ENCODE results near the gene PLOD3. TPM values are rescaled to one million over a fixed set of nuclear protein-coding genes. Genes with fewer than 3 reads are reported as not detected.
"Not testable (repeated sequence)": the region's sequence is repeated elsewhere in the genome, so short reads cannot be mapped to it uniquely, and the experiment has no call there.

The PLOD3 gene
- total and polyA plus RNA-seq, 5 donors from 2014 or later: 13.8 to 35.4 (median 15.0) TPM

- peaks cover 4% of the 10 kb centered on the region for H3K4me1 ChIP-seq (ENCODE audit: control insufficient read depth, insufficient read depth, low read length, poor library complexity, severe bottlenecking)
- no peaks in the 10 kb centered on the region for H3K36me3 ChIP-seq (ENCODE audit: control insufficient read depth, insufficient read depth, low read length)
- H3K27ac ChIP-seq (ENCODE audit: insufficient read depth, low read length, poor library complexity, severe bottlenecking): no peak overlapping the region
- no peak overlapping the region for H3K4me3 Mint-ChIP-seq
- no peak for DNase-seq
- no peak overlapping the region for H3K27ac Mint-ChIP-seq
- H3K4me3 ChIP-seq (ENCODE audit: low read depth, low read length): no peak overlapping the region
- no peaks in the 10 kb centered on the region for H3K9me3 ChIP-seq (ENCODE audit: control insufficient read depth in 2 of 2, low read length in 2 of 2)
- H3K27me3 Mint-ChIP-seq: peaks cover 46% of the 10 kb centered on the region
- peaks cover 0 to 8% (median 3%) of the 10 kb centered on the region in 4 donors for H3K4me1 Mint-ChIP-seq
- no peak for ATAC-seq (ENCODE audit: low read depth in 2 of 2)
- no peaks in the 10 kb centered on the region for H3K36me3 Mint-ChIP-seq
- peaks cover 0 to 2% (median 0%) of the 10 kb centered on the region in 7 donors for H3K9me3 Mint-ChIP-seq
- H3K27me3 ChIP-seq (ENCODE audit: control insufficient read depth, insufficient read depth, low read length): no peaks in the 10 kb centered on the region
These were observed 16.9 kb downstream of the PLOD3 start for GRCh38 chr7:101200504-101200861.

- H3K27ac ChIP-seq (ENCODE audit: insufficient read depth, low read length, poor library complexity, severe bottlenecking); H3K4me3 Mint-ChIP-seq; H3K4me1 ChIP-seq (ENCODE audit: control insufficient read depth, insufficient read depth, low read length, poor library complexity, severe bottlenecking): not testable (repeated sequence)
These were observed 17.9 kb downstream of the PLOD3 start for GRCh38 chr7:101199522-101199921.

GRCh38 chr7:101198476-101198875 lies 18.9 kb downstream of the PLOD3 start:
- Mint-ChIP-seq H3K4me3 (no peak overlapping the region), H3K27ac (no peak overlapping the region), H3K27me3 (peaks cover 47% of the 10 kb centered on the region), H3K36me3 (no peaks in the 10 kb centered on the region), H3K9me3 (no peaks in the 10 kb centered on the region), H3K4me1 (peaks cover 0 to 2% (median 0%) of the 10 kb centered on the region in 4 donors)
- no peaks in the 10 kb centered on the region for H3K27me3 ChIP-seq (ENCODE audit: control insufficient read depth, insufficient read depth, low read length)
- no peak overlapping the region for H3K27ac ChIP-seq (ENCODE audit: insufficient read depth, low read length, poor library complexity, severe bottlenecking)
- H3K36me3 ChIP-seq (ENCODE audit: control insufficient read depth, insufficient read depth, low read length): no peaks in the 10 kb centered on the region
- H3K4me1 ChIP-seq (ENCODE audit: control insufficient read depth, insufficient read depth, low read length, poor library complexity, severe bottlenecking): peaks cover 4% of the 10 kb centered on the region
- H3K9me3 ChIP-seq (ENCODE audit: control insufficient read depth in 2 of 2, low read length in 2 of 2): no peaks in the 10 kb centered on the region
- ATAC-seq (ENCODE audit: low read depth in 2 of 2) (no peak), DNase-seq (no peak)
- H3K4me3 ChIP-seq (ENCODE audit: low read depth, low read length): no peak overlapping the region

More at GRCh38 chr7:101199522-101199921, 17.9 kb downstream of the PLOD3 start:
- not testable (repeated sequence) for DNase-seq; H3K9me3 Mint-ChIP-seq; H3K4me3 ChIP-seq (ENCODE audit: low read depth, low read length); H3K36me3 ChIP-seq (ENCODE audit: control insufficient read depth, insufficient read depth, low read length); H3K36me3 Mint-ChIP-seq; H3K27me3 ChIP-seq (ENCODE audit: control insufficient read depth, insufficient read depth, low read length); H3K9me3 ChIP-seq (ENCODE audit: control insufficient read depth in 2 of 2, low read length in 2 of 2); H3K4me1 Mint-ChIP-seq; ATAC-seq (ENCODE audit: low read depth in 2 of 2); H3K27ac Mint-ChIP-seq
- peaks cover 53% of the 10 kb centered on the region for H3K27me3 Mint-ChIP-seq

GRCh38 chr7:101197991-101198390 lies 19.4 kb downstream of the PLOD3 start:
- H3K36me3 ChIP-seq (ENCODE audit: control insufficient read depth, insufficient read depth, low read length): no peaks in the 10 kb centered on the region
- H3K27ac ChIP-seq (ENCODE audit: insufficient read depth, low read length, poor library complexity, severe bottlenecking): no peak overlapping the region
- Mint-ChIP-seq H3K27ac (no peak overlapping the region), H3K27me3 (peaks cover 44% of the 10 kb centered on the region), H3K9me3 (no peaks in the 10 kb centered on the region), H3K4me3 (no peak overlapping the region), H3K4me1 (peaks cover 0 to 2% (median 0%) of the 10 kb centered on the region in 4 donors), H3K36me3 (no peaks in the 10 kb centered on the region)
- no peaks in the 10 kb centered on the region for H3K27me3 ChIP-seq (ENCODE audit: control insufficient read depth, insufficient read depth, low read length)
- DNase-seq (no peak), ATAC-seq (ENCODE audit: low read depth in 2 of 2) (no peak)
- peaks cover 4% of the 10 kb centered on the region for H3K4me1 ChIP-seq (ENCODE audit: control insufficient read depth, insufficient read depth, low read length, poor library complexity, severe bottlenecking)
- no peak overlapping the region for H3K4me3 ChIP-seq (ENCODE audit: low read depth, low read length)
- no peaks in the 10 kb centered on the region for H3K9me3 ChIP-seq (ENCODE audit: control insufficient read depth in 2 of 2, low read length in 2 of 2)

- DNase-seq: no peak
- no peak overlapping the region for H3K4me3 ChIP-seq (ENCODE audit: low read depth, low read length)
- no peaks in the 10 kb centered on the region for H3K27me3 ChIP-seq (ENCODE audit: control insufficient read depth, insufficient read depth, low read length)
- Mint-ChIP-seq H3K4me3 (no peak overlapping the region), H3K27ac (no peak overlapping the region), H3K27me3 (peaks cover 32% of the 10 kb centered on the region), H3K36me3 (no peaks in the 10 kb centered on the region), H3K4me1 (peaks cover 0 to 6% (median 2%) of the 10 kb centered on the region in 4 donors), H3K9me3 (no peaks in the 10 kb centered on the region)
- no peak overlapping the region for H3K27ac ChIP-seq (ENCODE audit: insufficient read depth, low read length, poor library complexity, severe bottlenecking)
- H3K36me3 ChIP-seq (ENCODE audit: control insufficient read depth, insufficient read depth, low read length): no peaks in the 10 kb centered on the region
- no peaks in the 10 kb centered on the region for H3K4me1 ChIP-seq (ENCODE audit: control insufficient read depth, insufficient read depth, low read length, poor library complexity, severe bottlenecking)
- ATAC-seq (ENCODE audit: low read depth in 2 of 2): no peak
- H3K9me3 ChIP-seq (ENCODE audit: control insufficient read depth in 2 of 2, low read length in 2 of 2): no peaks in the 10 kb centered on the region
These were observed 21.5 kb downstream of the PLOD3 start for GRCh38 chr7:101195884-101196283.

GRCh38 chr7:101189109-101189508 lies 28.3 kb downstream of the PLOD3 start:
- no peak for DNase-seq
- H3K36me3 ChIP-seq (ENCODE audit: control insufficient read depth, insufficient read depth, low read length): no peaks in the 10 kb centered on the region
- no peaks in the 10 kb centered on the region for H3K36me3 Mint-ChIP-seq
- H3K4me1 Mint-ChIP-seq: peaks cover 0 to 6% (median 1%) of the 10 kb centered on the region in 4 donors
- H3K9me3 ChIP-seq (ENCODE audit: control insufficient read depth in 2 of 2, low read length in 2 of 2): no peaks in the 10 kb centered on the region
- ATAC-seq (ENCODE audit: low read depth in 2 of 2): no peak
- no peak overlapping the region for H3K4me3 Mint-ChIP-seq
- H3K27ac Mint-ChIP-seq: no peak overlapping the region
- H3K27me3 Mint-ChIP-seq: peaks cover 29% of the 10 kb centered on the region
- no peaks in the 10 kb centered on the region for H3K4me1 ChIP-seq (ENCODE audit: control insufficient read depth, insufficient read depth, low read length, poor library complexity, severe bottlenecking)
- H3K9me3 Mint-ChIP-seq: no peaks in the 10 kb centered on the region
- H3K27me3 ChIP-seq (ENCODE audit: control insufficient read depth, insufficient read depth, low read length): no peaks in the 10 kb centered on the region
- no peak overlapping the region for H3K27ac ChIP-seq (ENCODE audit: insufficient read depth, low read length, poor library complexity, severe bottlenecking)
- no peak overlapping the region for H3K4me3 ChIP-seq (ENCODE audit: low read depth, low read length)

GRCh38 chr7:101186844-101187428 lies 30.4 kb downstream of the PLOD3 start:
- H3K4me1 ChIP-seq (ENCODE audit: control insufficient read depth, insufficient read depth, low read length, poor library complexity, severe bottlenecking): no peaks in the 10 kb centered on the region
- H3K36me3 ChIP-seq (ENCODE audit: control insufficient read depth, insufficient read depth, low read length): no peaks in the 10 kb centered on the region
- H3K4me3 Mint-ChIP-seq: no peak overlapping the region
- H3K36me3 Mint-ChIP-seq: no peaks in the 10 kb centered on the region
- no peak overlapping the region for H3K4me3 ChIP-seq (ENCODE audit: low read depth, low read length)
- no peak overlapping the region for H3K27ac Mint-ChIP-seq
- no peaks in the 10 kb centered on the region for H3K9me3 ChIP-seq (ENCODE audit: control insufficient read depth in 2 of 2, low read length in 2 of 2)
- ATAC-seq (ENCODE audit: low read depth in 2 of 2): no peak
- no peaks in the 10 kb centered on the region for H3K9me3 Mint-ChIP-seq
- peaks cover 5% of the 10 kb centered on the region for H3K27me3 ChIP-seq (ENCODE audit: control insufficient read depth, insufficient read depth, low read length)
- H3K27ac ChIP-seq (ENCODE audit: insufficient read depth, low read length, poor library complexity, severe bottlenecking): no peak overlapping the region
- peaks cover 0 to 8% (median 2%) of the 10 kb centered on the region in 4 donors for H3K4me1 Mint-ChIP-seq
- no peak for DNase-seq
- peaks cover 34% of the 10 kb centered on the region for H3K27me3 Mint-ChIP-seq

GRCh38 chr7:101186194-101186593 lies 31.2 kb downstream of the PLOD3 start:
- Mint-ChIP-seq H3K27ac (no peak overlapping the region), H3K9me3 (no peaks in the 10 kb centered on the region)
- ATAC-seq (ENCODE audit: low read depth in 2 of 2): no peak

More at GRCh38 chr7:101186194-101186593, 31.2 kb downstream of the PLOD3 start:
- Histone ChIP-seq H3K36me3 (ENCODE audit: control insufficient read depth, insufficient read depth, low read length) (no peaks in the 10 kb centered on the region), H3K9me3 (ENCODE audit: control insufficient read depth in 2 of 2, low read length in 2 of 2) (no peaks in the 10 kb centered on the region), H3K4me3 (ENCODE audit: low read depth, low read length) (no peak overlapping the region), H3K27me3 (ENCODE audit: control insufficient read depth, insufficient read depth, low read length) (peaks cover 7% of the 10 kb centered on the region), H3K4me1 (ENCODE audit: control insufficient read depth, insufficient read depth, low read length, poor library complexity, severe bottlenecking) (no peaks in the 10 kb centered on the region), H3K27ac (ENCODE audit: insufficient read depth, low read length, poor library complexity, severe bottlenecking) (no peak overlapping the region)
- DNase-seq: no peak
- Mint-ChIP-seq H3K36me3 (no peaks in the 10 kb centered on the region), H3K4me1 (peaks cover 0 to 9% (median 2%) of the 10 kb centered on the region in 4 donors), H3K27me3 (peaks cover 40% of the 10 kb centered on the region), H3K4me3 (no peak overlapping the region)

All from CD4-positive, CD25-positive, alpha-beta regulatory T cell (primary cell).